Stimulated activated CD8-positive, alpha-beta memory T cell treated with anti-CD3 and anti-CD28 coated beads, Interleukin-2, amount 100 ng/mL, for 1 hour (primary cell): ENCODE measurements around the gene LRRC42.

Experiments
- DNase-seq, 2 donors: peaks; one replicate each; pipeline ENCODE4 v3.0.0-alpha.2; 2020; ENCODE audit warnings: low read depth in 2 of 2

Gene LRRC42

DNA sequence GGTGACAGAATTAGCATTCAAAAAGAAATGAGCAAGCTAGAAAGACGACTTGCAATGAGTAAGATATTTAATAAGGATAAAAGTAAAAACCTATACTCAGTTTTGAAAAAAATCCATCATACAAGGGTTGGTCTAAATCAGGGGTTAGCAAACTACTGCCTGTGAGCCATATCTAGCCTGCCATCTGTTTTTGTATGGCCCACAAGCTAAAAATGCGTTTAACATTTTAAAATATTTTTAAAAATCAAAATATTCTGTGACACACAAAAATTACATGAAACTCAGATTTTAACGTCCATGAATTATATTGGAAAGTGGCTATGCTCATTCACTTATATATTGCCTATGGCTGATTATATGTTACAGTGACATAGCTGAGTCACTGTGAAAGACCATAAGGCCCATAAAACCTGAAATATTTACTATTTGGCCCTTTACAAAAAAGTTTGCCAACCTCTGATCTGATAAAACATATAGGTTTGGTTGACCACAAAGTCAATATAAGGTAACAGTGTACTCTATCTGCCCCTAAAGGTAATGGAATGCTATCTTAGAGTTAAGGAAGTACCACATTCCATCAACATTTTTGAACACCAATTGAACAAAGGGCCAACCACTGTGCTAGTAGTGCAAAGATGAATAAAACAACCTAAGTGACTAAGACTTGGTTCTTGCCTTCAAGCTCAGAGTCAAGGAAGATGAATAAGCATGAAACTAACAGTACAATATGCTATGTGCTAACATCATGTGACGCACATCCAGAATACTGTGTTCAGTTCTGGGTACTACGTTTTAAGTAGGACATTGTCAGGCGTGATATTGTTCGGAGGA lies 3.8 kb upstream of the LRRC42 start:
- DNase-seq, result no peak

- no peak for DNase-seq
These were observed 3.1 kb upstream of the LRRC42 start for GRCh38 chr1:53943090-53943489.

GRCh38 chr1:53943490-53944043 lies 2.6 kb upstream of the LRRC42 start:
- DNase-seq, result no peak

- DNase-seq, result no peak
These were observed 1.5 kb upstream of the LRRC42 start for GRCh38 chr1:53944469-53945182.

DNA sequence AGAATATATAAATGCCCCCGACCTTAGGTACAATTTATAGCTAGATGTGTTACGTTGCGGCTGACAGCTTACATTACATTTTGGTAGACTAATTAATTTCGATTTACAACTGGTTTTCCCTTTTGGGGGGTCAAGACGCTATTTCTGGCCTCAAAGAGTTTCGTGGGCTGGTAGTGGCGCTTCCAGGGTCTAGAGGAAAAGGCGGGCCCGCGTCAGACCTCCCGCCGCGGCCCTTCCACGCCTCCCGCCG lies 1.0 kb upstream of the LRRC42 start:
- DNase-seq, result no peak

GRCh38 chr1:53945433-53946251 lies 508 bp upstream of the LRRC42 start, which contains the start of gene IFT25:
IFT25 (minus strand) TSS chr1:53945699; CDS start chr1:53940082, 5,617 bp downstream.
- DNase-seq, result peak; percentile 99 to 100

DNA sequence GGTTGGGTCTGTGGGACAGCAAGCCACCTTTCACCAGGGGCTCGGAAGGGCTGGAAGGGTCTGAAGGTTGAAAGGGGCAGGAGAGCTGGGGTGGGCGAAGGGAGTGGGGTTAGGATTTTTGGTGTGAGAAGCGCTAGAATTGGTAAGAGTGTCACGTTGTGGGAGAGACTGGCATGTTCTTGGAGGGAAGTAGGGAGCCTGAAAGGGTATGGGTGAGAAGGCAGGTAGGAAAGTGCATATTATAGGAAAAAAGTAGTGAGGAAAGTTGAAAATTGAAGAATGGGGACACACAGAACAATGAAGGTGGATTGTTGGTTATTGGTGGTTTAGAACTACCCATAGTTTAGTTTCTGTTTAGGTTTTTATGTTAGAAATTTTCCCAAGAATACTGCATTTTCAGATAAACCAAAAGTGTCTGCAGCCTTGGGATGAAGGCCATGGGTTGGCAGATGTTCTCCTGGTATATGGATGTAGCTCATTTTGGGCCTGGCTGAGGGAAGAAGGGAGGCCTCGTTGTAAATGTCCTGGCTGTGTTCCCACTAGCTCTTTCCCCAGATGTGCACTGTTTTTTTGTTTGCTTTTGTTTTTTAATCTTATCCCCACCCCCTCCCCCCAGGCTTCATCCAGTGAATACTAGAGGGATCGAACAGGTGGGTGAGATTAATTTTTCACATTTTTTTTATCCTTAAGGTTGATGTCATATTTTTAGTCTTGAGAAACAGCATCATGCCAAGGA lies 1.2 kb downstream of the LRRC42 start:
- DNase-seq, result no peak

DNA sequence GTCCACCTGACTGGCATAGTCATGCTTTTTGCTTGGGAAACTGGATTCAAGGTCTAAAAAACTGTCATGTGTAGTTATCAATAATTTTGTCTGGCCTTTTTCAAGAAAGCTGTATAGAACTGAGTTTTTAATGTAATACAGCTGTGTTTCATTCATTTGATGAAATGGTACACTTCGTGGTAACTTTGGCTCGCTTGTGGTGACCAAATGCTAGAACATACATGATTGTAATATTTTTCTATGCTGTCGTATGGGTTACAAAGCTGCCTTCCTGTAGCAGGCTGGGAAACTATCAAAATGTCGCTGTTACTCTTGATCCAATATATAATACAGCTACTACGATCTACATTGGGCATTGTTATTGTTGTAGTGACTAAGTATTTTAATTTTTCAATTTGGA lies 2.1 kb downstream of the LRRC42 start:
- no peak for DNase-seq

DNA sequence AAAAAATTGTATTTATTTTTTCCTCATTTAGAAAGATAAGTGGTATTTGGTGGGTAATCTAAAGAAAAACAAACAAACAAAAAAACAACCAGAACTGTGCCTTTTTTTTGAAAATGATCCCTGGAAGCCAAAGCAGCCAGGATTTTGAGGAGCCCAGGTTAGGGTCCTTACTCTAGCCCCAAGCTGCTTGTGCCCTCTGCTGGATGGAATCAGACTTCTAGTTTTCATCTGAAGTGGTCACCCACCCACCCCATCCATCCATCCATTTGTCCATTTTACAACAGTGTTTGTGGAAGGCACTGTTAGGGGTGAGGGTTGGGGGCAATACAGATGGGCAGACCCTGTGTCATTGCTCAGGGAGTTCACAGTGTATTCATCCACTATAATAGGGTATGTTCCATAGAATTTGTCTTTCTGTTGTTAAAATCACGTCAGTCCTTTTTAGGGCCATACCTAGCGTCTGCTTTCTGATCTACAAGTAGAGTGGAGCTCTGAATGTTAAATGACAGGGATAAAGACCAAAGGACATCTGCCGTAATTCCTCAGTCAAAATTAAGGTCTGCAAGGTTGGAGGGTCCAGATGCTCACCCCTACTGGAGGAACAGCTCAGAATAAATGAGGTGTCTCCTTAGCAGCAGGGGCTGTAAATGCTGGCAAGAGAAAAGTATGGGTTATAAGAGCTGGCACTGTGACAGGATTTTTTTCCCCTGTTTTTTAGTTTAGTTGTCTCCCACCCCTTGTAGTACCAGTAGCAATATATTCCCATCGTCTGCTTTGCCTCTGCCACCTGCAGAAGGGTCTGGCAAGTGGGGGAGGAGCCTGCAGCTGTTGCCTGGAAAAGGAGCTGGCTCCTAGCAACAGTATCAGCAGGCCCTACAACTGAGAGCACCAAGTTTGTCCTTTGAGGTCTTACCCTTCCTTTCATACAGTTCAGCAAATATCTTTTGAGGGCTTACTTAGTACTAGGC lies 3.2 kb downstream of the LRRC42 start:
- no peak for DNase-seq

GRCh38 chr1:53951697-53952096 lies 5.5 kb downstream of the LRRC42 start:
- DNase-seq, result no peak

DNA sequence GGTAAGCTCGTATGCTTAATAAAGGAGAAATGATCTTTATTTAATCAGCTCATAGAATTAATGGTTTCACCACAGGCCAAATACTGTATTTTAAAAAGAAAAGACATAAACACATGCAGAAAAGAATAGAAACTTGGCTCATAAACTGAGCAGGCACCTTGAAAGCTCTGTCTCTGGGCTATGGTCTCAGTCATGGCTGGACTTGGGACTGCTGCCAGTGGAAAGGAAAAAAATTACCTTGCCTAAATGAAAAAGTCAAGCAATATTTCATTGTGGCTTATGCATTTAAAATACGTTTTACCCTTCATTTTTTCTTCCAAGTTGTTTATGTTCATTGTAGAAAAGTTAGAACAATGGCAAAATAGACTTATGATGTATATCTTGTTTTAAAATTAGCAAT lies 8.0 kb downstream of the LRRC42 start:
- DNase-seq, result no peak

DNA sequence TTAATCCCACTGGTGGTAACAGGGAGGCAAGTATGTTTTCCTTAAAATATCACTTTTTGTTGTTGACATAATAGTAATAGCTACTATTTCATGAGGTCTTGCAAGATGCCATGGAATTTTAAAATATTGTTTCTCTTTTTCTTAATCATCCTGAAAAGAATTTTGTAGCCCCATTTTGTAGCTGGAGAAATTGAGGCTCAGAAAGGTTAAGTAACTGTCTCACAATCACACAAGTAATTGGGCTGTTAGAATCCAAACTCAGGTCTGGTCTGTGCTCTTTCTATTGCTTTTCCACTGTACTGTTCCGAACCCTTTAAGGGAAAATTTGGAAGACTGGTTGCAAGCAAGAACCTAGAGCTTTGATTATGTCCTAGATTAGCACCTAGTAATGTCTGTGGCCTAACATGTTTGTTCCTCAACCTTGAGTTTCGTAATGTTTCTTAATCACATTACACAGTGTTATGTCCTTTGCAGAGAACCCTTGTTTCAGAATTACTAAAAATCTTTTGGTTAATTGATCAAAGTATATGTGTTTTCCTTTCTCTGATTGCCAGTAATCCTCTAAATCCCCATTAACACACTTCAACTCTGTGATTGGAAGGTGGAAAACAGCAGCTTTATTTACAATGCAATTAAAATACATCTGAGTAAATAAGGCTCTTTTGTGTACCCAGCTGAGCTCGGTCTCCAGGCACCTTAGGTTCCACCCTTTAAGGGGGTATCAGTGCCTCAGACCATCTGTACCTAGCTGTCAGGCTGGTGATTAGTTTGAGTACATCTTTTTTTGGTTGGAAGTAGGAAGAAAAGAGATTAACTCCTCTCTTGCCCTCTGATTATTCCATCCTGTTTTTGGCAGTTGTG lies 10.4 kb downstream of the LRRC42 start:
- DNase-seq, result no peak

GRCh38 chr1:53957194-53957818 lies 11.2 kb downstream of the LRRC42 start:
- no peak for DNase-seq

- no peak for DNase-seq
These were observed 13.6 kb downstream of the LRRC42 start for GRCh38 chr1:53959664-53960250.

GRCh38 chr1:53962395-53962794 lies 16.2 kb downstream of the LRRC42 start:
- DNase-seq, result no peak

- no peak for DNase-seq
These were observed 17.3 kb downstream of the LRRC42 start for GRCh38 chr1:53963460-53963859.

DNA sequence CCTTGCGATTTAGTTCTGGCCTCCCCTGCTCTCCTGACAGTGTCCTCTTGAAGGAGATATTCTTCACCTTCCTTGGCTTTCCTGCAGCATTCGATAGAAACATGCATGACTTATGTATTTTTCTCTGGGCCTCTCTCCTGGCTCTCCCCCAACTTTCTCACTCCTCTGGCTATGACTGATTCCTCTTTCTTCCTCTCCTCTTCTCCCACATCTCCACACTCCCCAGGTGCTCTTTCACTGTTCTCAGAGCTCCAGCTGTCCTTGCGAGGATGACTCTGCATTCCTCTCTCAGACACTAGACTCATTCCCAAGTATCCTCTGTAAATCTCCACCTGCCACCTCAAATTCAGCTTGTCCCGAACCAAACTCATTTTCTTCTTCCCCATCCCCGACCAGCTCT lies 18.0 kb downstream of the LRRC42 start:
- DNase-seq, result no peak

GRCh38 chr1:53966794-53967193 lies 20.6 kb downstream of the LRRC42 start:
- DNase-seq, result no peak
